MM.1S (cell line): ENCODE results near the gene SLC37A1.

Experiments
- DNase-seq: peaks from one replicate; pipeline ENCODE4 v3.0.0-alpha.2; 2015
- H2AFZ ChIP-seq: fragments of 300-600 bp; sonication (generic); 2 replicates; pipeline ENCODE4 v1.6.0; 2016; ENCODE audit warnings: antibody characterized with exemption, low read length
- H3F3A ChIP-seq: fragments of 300-600 bp; sonication (generic); 2 replicates; pipeline ENCODE4 v1.6.1; 2016; ENCODE audit warnings: mild to moderate bottlenecking, antibody characterized with exemption, low read length, moderate library complexity, mixed read lengths; ENCODE audit not compliant: insufficient read depth
- H3K27ac ChIP-seq: fragments of 300-600 bp; sonication (generic); 2 replicates; pipeline ENCODE4 v1.5.1; 2016; ENCODE audit warnings: mild to moderate bottlenecking, low read length
- H3K27me3 ChIP-seq: fragments of 300-600 bp; sonication (generic); replicated peaks from 2 replicates; pipeline ENCODE4 v1.6.0; 2016; ENCODE audit warnings: low read length; ENCODE audit not compliant: insufficient read depth
- H3K36me3 ChIP-seq: fragments of 300-600 bp; sonication (generic); replicated peaks from 2 replicates; pipeline ENCODE4 v1.6.1; 2016; ENCODE audit warnings: mild to moderate bottlenecking, low read length, mixed read lengths; ENCODE audit not compliant: insufficient read depth
- H3K4me1 ChIP-seq: fragments of 300-600 bp; sonication (generic); 2 replicates; pipeline ENCODE4 v1.6.1; 2016; ENCODE audit warnings: low read length, mixed read lengths
- H3K4me2 ChIP-seq: fragments of 300-600 bp; sonication (generic); 2 replicates; pipeline ENCODE4 v1.6.0; 2016; ENCODE audit warnings: low read depth, low read length
- H3K4me3 ChIP-seq: fragments of 300-600 bp; sonication (generic); 2 replicates; pipeline ENCODE4 v1.5.1; 2016; ENCODE audit warnings: low read length, mixed read lengths
- H3K79me2 ChIP-seq: fragments of 300-600 bp; sonication (generic); 2 replicates; pipeline ENCODE4 v1.6.1; 2016; ENCODE audit warnings: mixed run types, low read length, mixed read lengths
- H3K9ac ChIP-seq: fragments of 300-600 bp; sonication (generic); 2 replicates; pipeline ENCODE4 v1.6.1; 2016; ENCODE audit warnings: low read length, mixed read lengths
- H3K9me2 ChIP-seq: fragments of 300-600 bp; sonication (generic); replicated peaks from 2 replicates; pipeline ENCODE4 v1.6.1; 2016; ENCODE audit warnings: mild to moderate bottlenecking, low read length, mixed read lengths; ENCODE audit not compliant: insufficient read depth
- H3K9me3 ChIP-seq: fragments of 300-600 bp; sonication (generic); replicated peaks from 2 replicates; pipeline ENCODE4 v1.6.1; 2016; ENCODE audit warnings: mild to moderate bottlenecking, low read length, mixed read lengths; ENCODE audit not compliant: insufficient read depth
- H4K20me1 ChIP-seq: fragments of 300-600 bp; sonication (generic); 2 replicates; pipeline ENCODE4 v1.6.1; 2016; ENCODE audit warnings: mild to moderate bottlenecking, low read length, moderate library complexity, mixed read lengths; ENCODE audit not compliant: insufficient read depth
- CTCF ChIP-seq: fragments of 300-600 bp; sonication (generic); IDR thresholded peaks from 2 replicates; pipeline ENCODE4 v1.5.1; 2016; ENCODE audit warnings: antibody characterized with exemption, low read length, mixed read lengths
- EZH2 ChIP-seq: fragments of 300-600 bp; sonication (generic); optimal IDR thresholded peaks from 2 replicates; pipeline ENCODE3; 2017; ENCODE audit warnings: low read depth, mild to moderate bottlenecking, antibody characterized with exemption, low read length, mixed read lengths
- EZH2phosphoT487 ChIP-seq: fragments of 300-600 bp; sonication (generic); IDR thresholded peaks from 2 replicates; pipeline ENCODE4 v1.6.1; 2018; ENCODE audit warnings: antibody characterized with exemption, low read length

Gene SLC37A1

GRCh38 chr21:42564561-42564971 is 50.9 kb downstream of the SLC37A1 start:
- peaks cover 88% of the 10 kb centered on the region for H3K27me3 ChIP-seq
- H4K20me1 ChIP-seq, result 0 out of 2 replicates have a peak, but pooled peaks cover 4% of the 10 kb centered on the region
- H3K4me3 ChIP-seq, result no peak overlapping the region
- no peak for DNase-seq
- no peak for TF ChIP-seq EZH2
- TF ChIP-seq CTCF, result no peak
- no peak for TF ChIP-seq EZH2phosphoT487
- no peaks in the 10 kb centered on the region for H3K4me1 ChIP-seq
- H3K9me2 ChIP-seq, result no peaks in the 10 kb centered on the region
- no peaks in the 10 kb centered on the region for H3K36me3 ChIP-seq
- no peaks in the 10 kb centered on the region for H3K9me3 ChIP-seq
- H3K79me2 ChIP-seq, result no peaks in the 10 kb centered on the region
- H3K27ac ChIP-seq, result no peak overlapping the region
- H3K4me2 ChIP-seq, result no peak overlapping the region
- no peak overlapping the region for H3K9ac ChIP-seq
- H2AFZ ChIP-seq, result no peak overlapping the region
- no peaks in the 10 kb centered on the region for H3F3A ChIP-seq

- H3K79me2 ChIP-seq, result no peaks in the 10 kb centered on the region
- H3K9ac ChIP-seq, result no peak overlapping the region
- TF ChIP-seq EZH2phosphoT487 (no peak), EZH2 (no peak), CTCF (no peak)
- H3K9me2 ChIP-seq, result no peaks in the 10 kb centered on the region
- no peaks in the 10 kb centered on the region for H3K9me3 ChIP-seq
- no peak overlapping the region for H3K27ac ChIP-seq
- no peaks in the 10 kb centered on the region for H3K4me1 ChIP-seq
- H3K4me3 ChIP-seq, result no peak overlapping the region
- H3K27me3 ChIP-seq, result peaks cover 95% of the 10 kb centered on the region
- DNase-seq, result no peak
- no peaks in the 10 kb centered on the region for H3F3A ChIP-seq
- H3K36me3 ChIP-seq, result no peaks in the 10 kb centered on the region
- H3K4me2 ChIP-seq, result no peak overlapping the region
- H2AFZ ChIP-seq, result no peak overlapping the region
- 0 out of 2 replicates have a peak, but pooled peaks cover 4% of the 10 kb centered on the region for H4K20me1 ChIP-seq
Observed at GRCh38 chr21:42565206-42565810, 51.7 kb downstream of the SLC37A1 start.

- Histone ChIP-seq H3K4me1 (no peaks in the 10 kb centered on the region), H3K9me3 (no peaks in the 10 kb centered on the region), H4K20me1 (0 out of 2 replicates have a peak, but pooled peaks cover 4% of the 10 kb centered on the region), H2AFZ (no peak overlapping the region), H3K27ac (no peak overlapping the region), H3K4me3 (no peak overlapping the region), H3K27me3 (peaks cover 98% of the 10 kb centered on the region), H3F3A (no peaks in the 10 kb centered on the region), H3K79me2 (no peaks in the 10 kb centered on the region), H3K4me2 (no peak overlapping the region), H3K9me2 (no peaks in the 10 kb centered on the region), H3K9ac (no peak overlapping the region), H3K36me3 (no peaks in the 10 kb centered on the region)
- TF ChIP-seq EZH2phosphoT487 (no peak), CTCF (no peak), EZH2 (no peak)
- DNase-seq, result no peak
Observed at GRCh38 chr21:42565886-42566523, 52.4 kb downstream of the SLC37A1 start.
